ENCODE results near the gene PTGES3L.

DNA sequence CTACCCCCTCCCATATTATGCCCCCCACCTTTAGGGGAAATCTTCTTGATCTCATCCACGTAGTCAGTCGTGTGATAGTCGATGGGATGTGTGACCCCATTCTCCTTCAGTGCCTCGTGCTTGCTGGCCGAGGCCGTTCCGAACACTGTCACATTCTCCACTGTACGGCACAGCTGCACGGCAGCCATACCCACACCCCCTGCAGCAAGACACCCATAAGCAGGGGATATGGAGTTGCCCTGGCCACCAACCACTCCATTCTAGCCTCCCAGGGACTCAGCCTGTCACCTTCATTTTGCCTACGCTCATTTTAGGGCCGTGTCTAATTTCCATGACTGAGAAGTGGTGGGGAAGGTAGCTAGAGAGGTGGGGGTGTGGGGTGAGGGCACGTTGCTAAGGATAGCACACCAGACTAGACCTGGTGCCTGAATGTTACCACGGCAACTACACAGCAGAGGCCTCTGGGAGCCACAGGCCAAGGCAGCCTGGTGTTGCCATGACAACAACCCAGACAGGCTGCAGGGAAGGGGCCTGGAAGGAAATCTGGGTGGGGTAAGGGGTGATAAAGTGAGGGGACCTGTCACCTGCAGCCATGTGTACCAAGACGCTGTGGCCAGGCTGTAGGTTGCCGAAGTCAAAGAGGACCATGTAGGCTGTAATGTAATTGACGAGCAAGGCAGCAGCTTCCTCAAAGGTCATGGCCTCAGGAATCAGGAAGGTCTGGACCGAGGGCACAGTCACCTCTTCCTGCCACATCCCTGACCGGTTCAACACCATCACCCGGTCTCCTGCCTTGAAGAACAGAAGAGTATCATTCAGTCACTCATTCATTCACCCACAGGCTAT lies 38.4 kb upstream of the PTGES3L start:
- TF ChIP-seq, protein P1, sequence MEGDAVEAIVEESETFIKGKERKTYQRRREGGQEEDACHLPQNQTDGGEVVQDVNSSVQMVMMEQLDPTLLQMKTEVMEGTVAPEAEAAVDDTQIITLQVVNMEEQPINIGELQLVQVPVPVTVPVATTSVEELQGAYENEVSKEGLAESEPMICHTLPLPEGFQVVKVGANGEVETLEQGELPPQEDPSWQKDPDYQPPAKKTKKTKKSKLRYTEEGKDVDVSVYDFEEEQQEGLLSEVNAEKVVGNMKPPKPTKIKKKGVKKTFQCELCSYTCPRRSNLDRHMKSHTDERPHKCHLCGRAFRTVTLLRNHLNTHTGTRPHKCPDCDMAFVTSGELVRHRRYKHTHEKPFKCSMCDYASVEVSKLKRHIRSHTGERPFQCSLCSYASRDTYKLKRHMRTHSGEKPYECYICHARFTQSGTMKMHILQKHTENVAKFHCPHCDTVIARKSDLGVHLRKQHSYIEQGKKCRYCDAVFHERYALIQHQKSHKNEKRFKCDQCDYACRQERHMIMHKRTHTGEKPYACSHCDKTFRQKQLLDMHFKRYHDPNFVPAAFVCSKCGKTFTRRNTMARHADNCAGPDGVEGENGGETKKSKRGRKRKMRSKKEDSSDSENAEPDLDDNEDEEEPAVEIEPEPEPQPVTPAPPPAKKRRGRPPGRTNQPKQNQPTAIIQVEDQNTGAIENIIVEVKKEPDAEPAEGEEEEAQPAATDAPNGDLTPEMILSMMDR (IDR thresholded peaks at IDR 0.05): no peak
- TF ChIP-seq POLR2A (IDR thresholded peaks at IDR 0.05): no peak
- TF ChIP-seq POLR2AphosphoS5 (IDR thresholded peaks at IDR 0.05): no peak
